Right hindlimb (tissue), 1 donor: ENCODE measurements around the gene BLID.

Source experiments
- DNase-seq: peaks from one replicate; pipeline ENCODE4 v3.0.0-alpha.2; 2018

The BLID gene

DNA sequence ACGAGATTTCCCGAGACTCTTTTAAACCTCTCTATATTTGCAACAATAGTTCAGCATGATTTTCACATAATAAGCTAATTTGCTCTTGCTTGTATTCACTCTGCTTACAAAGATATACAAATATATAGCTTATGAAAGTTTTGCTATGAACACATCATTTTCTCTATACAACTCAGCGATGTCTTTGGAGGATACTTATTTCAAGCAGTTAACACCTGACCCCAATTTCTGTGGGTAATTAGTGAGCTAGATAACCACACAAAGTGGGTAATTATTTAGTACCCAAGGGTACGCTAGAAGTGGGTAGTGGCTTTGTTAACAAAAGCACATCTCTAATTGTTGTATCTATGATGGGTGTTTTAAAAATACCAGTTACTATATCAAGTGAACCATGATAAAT lies 12.3 kb downstream of the BLID start:
- no peak for DNase-seq

DNA sequence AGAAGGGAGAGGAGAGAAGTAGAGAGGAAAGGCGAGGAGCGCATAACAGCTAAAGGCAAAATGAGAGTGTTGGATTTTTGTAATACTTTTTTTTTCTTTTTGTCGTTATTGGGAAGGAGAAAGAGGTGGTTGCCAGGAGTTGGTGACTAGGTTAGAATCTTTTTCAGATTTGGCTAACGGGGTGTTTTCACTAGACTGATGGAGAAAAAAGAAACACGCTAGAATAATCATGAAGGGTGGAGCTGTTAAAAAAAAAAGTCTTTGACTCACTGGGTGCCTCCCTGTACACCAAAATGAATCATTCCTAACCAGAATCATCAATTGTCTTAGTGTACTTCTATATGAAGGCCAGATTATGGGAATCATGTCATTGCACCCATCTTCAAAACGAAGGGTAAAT lies 12.7 kb downstream of the BLID start:
- DNase-seq, result no peak

- DNase-seq, result no peak
Measured at GRCh38 chr11:122102426-122102825, 13.6 kb downstream of the BLID start.

- peak; percentile 94 for DNase-seq
Measured at GRCh38 chr11:122101625-122102291, 14.3 kb downstream of the BLID start.

DNA sequence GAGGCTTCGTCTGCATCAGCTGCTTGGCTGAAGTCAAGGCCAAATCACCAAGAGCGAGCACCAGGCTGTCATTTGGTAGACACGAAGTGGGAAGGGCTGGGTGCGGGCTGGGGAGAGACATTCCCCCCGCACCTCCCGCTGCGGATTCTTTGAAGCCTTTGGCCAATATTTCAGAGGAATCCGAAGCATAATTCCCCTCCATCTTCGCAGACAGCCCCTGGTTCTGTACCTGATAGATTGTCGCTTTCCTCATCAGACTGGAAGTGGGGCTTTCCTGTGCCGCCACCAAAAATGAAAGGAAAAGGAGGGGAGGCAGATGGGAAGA lies 15.3 kb downstream of the BLID start:
- peak; percentile 84 for DNase-seq

DNA sequence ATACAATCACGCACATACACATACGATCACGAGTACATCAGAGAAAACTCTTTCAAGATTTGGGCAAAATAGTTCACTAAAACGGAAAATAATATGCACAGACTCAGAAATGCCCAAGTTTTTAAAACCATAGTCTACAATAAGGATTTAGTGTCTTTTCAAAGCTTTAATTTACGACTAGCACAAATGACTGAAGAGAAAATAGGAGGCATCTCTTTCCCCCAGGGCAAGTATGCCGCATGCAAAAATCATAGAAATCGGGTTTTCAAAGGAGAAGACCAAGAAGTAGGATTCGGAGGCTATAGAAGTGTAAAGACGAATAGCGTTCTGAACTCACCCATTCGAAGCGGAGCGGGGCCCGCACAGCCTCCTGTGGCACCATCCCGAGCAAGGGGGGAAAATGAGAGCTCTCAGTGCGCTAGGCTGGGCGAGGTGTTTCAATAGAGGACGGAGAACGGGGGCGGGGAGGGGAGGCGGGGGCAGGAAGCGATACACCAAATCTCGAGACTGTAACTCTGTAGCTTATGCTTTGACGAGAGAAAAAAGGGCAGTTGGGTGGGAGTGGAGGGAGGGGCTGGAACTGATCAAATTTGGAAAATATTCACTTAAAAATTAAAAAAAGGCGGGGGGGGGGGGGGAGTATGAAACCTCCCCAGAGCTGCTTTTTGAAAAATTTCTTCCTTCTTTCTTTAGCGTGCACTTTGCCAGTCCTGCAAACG lies 15.8 kb downstream of the BLID start:
- peak; percentile 92 for DNase-seq

DNA sequence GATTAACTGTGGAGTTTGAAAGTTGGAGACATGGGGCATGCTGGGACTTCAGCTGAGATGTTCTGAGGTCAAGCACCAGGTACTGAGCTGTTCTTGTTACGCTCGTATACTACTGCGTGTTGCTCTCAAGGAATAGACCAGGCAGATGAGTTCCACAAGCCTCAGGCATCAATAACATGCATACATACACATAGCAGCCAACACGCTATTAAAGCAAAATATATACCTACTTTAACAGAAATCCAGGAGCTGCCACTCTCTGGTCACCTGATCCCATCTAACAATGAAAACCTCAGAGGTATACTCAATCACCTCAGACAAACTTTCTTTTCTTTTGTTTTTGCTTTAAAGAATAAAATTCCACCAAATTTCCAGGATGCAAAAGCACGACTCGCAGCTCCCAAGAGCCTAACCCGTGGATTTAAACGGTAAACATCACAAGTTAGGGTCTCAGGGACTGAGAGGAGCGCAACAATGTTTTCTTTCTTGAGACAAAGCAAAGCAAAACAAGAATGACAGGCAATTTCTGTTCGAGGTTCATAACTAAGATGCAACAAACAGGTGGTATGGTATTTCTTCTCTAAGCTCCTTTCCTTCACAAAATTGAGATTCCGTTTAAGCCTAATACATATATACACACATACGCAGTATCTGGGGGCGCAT lies 16.5 kb downstream of the BLID start:
- peak; percentile 56 for DNase-seq

- no peak for DNase-seq
Measured at GRCh38 chr11:122098261-122098980, 17.6 kb downstream of the BLID start.

DNA sequence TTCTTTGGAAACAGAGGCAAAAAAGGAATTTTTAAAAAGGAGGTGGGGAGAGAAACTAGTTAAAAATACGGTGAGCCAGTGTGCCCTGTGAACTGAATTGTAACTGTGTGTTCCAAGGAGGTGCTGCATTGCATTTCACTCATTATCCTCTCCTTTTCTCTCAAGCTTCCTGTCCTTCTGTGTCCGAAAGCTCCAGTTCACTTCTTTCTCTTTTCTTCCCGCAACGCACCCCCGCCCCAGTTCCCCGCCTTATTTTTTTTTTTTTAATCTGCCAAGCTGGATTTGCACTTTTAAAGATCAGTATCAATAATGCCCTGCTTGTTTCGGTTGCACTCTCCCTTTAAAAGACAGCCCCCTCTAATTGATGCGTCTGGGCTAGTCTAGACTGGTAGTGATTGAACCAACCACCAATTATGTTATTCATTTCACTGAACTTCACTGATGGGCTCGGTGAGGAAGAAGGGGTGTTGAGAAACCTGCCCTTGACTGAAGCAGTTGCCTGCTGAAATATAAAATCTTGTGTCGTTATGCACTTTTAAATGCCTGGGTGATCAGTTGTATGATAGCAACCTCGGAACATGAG lies 18.5 kb downstream of the BLID start:
- DNase-seq, result peak; percentile 57

GRCh38 chr11:122096272-122097112 lies 19.5 kb downstream of the BLID start:
- no peak for DNase-seq

DNA sequence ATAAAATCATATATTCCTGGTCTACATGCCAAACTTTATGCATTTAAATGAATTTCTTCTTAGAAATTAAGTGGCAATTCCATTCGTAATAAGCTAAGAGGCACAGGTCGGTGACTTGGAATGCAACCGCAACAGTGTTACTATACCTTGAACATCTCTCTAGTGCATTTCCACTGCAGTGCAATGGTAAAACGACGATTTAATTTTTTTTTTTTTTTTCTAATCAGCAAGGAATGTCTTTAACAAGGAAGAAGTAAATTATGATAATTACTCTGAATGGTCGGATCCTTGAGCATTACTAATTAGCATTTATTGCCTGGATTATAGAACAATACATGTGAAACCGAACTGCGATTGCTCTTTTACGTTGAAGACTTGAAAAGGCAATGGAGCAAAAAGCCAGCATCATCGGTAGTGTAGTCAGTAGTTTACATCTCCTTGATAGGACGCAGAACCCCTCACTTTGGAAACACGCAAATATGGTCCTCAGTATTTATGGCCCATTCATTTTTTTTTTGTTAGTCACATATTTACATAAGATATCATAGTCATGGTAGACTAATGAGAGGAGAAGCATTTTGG lies 20.2 kb downstream of the BLID start:
- DNase-seq, result no peak

DNA sequence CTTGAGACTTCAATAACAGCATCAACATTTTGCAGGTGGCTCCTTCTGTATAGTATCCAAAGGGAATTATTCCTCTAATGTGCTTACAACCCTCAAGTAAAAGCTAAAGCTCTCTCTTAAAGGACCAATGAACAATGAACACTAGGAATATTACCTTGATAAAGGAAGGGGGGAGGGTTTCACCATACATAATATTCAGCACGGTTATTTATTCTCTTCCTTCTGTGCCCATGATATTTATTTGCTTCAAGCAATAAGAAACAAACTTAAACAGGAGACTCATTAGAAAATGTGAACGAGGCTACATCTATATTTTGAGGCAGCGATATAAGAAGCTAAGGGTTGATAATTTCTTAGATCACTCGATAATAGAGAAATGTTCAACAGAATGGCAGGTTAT lies 21.2 kb downstream of the BLID start:
- DNase-seq, result no peak

DNA sequence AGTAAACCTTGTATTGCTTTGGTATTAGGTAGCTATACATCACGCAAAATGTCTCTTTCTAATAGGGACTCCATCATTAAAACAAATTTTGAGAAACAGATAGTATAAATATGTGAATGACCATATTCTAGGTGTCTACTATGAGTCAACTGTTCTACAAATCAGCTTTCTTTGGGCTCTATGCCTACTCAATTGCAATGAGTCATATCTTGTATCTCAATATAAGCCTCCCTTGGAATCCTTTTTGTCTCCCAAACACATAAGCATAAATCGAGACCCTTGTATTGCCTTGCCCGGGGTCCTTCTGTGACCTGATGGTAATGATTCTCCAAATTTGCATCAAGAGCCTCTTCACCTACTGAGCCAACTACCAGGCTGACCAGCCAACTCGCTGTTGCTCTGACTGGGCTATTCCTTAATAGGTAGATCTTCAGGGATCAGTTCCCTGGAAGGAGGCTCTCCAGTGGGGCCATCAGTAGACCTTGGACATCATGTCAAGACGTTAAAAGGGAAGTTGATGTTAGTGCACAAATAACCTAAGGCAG lies 22.2 kb downstream of the BLID start:
- no peak for DNase-seq

DNA sequence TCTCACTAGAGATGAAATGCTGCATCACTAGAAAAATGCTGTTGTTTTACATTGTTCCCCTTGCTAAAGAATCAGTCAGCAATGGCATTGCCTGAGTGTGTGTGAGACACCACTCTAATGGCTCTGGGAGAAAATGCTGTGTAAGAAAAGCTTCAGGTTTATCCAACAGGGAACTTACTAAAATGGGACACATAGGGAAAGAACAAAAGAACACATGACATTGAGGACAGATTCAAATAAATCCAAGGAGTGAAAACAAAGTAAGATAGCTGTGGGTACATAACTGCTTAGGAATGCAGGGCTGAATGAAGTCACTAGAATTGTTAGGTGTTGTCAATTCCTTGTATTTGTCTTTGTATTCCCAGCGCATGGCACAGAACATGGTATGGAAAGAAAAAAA lies 24.2 kb downstream of the BLID start:
- no peak for DNase-seq

GRCh38 chr11:122089111-122089510 lies 26.9 kb downstream of the BLID start:
- no peak for DNase-seq

DNA sequence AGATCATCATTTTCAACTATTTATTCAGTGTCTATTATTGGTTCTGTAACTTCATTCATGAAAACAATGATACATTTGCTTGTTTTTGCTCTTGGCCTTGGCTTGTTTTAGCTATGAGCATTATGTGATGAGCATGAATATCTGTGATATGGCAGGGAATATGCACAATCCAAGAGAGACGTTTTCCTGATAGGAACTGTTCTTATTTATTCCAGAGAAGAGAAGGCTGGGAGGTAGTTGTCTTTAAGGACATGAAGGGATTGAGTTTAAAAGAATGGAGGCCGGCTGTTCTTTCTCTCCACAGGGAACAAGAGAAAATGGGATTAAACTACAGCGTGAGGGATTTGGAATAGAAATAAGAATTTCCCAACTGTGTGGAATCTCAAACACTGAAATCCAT lies 30.3 kb downstream of the BLID start:
- DNase-seq, result no peak

- no peak for DNase-seq
Measured at GRCh38 chr11:122085264-122085663, 30.8 kb downstream of the BLID start.

GRCh38 chr11:122082205-122082604 lies 33.8 kb downstream of the BLID start:
- no peak for DNase-seq

- no peak for DNase-seq
Measured at GRCh38 chr11:122081073-122081472, 34.9 kb downstream of the BLID start.

DNA sequence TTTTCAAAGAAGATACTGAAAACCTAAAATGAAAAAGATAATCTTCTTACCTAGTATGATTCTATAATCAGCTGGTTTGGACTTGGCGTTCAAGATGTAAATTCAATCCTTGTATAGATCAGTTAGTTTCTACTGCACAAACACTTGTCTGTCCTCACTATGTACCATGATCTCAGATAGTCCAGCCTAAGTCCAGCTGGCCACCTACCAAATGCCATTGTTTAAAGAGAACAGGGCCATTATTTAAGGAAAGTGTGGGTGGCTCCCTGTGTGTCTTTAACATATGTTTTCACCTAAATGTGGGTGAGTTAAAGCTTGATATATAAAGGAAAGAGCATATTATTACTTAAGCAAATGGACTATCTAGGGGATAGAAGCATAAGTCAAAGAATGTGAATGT lies 38.6 kb downstream of the BLID start:
- DNase-seq, result no peak

GRCh38 chr11:122076512-122077120 lies 39.4 kb downstream of the BLID start:
- no peak for DNase-seq
